AG04450 (cell line): ENCODE measurements around the gene SMTN. TPM values are rescaled to one million over a fixed set of nuclear protein-coding genes. Genes with fewer than 3 reads are reported as not detected.
A peak's percentile ranks its signal among the peaks of the same experiment; 100 is the strongest.

Experiments used
- CTCF ChIA-PET: fragments of 300-600, 350-600 bp; formaldehyde crosslinking; extraction: SDS; loops from one replicate; lab custom pipeline; 2022; ENCODE audit warnings: antibody characterized with exemption, inconsistent platforms; lab: Charles Lee
- POLR2A ChIA-PET: fragments of 350-600 bp; formaldehyde crosslinking; extraction: SDS; loops from one replicate; lab custom pipeline; 2021; ENCODE audit warnings: antibody characterized with exemption, inconsistent platforms; lab: Yijun Ruan, JAX
- DNase-seq: peaks from one replicate; pipeline ENCODE4 v3.0.0-alpha.2; 2011; ENCODE audit warnings: low read depth, low spot score
- H3K27ac ChIP-seq: one replicate; pipeline ENCODE4 v1.5.1; 2012; ENCODE audit warnings: low read depth, low read length, control low read depth
- H3K27me3 ChIP-seq: one replicate; pipeline ENCODE4 v1.6.0; 2012; ENCODE audit warnings: low read length; ENCODE audit not compliant: control insufficient read depth, insufficient read depth
- H3K4me3 ChIP-seq: 2 replicates; pipeline ENCODE4 v1.5.1; 2011; ENCODE audit warnings: mild to moderate bottlenecking, low read depth, low read length, control low read depth
- H3K9me3 ChIP-seq: 2 replicates; pipeline ENCODE4 v1.5.1; 2012; ENCODE audit warnings: low read length; ENCODE audit not compliant: control insufficient read depth, insufficient read depth
- CTCF ChIP-seq: IDR thresholded peaks from 2 replicates; pipeline ENCODE4 v1.5.1; 2011; ENCODE audit warnings: low read depth, low read length, control low read depth, inconsistent platforms
- polyA plus RNA-seq: library from polyadenylated mRNA; depleted of rRNA; stranded (reverse); fragments of >200 nt; gene quantifications from 2 replicates; pipeline ENCODE4 v1.2.3, GENCODE V29; 2011

Gene SMTN
- polyA plus RNA-seq, 1 experiment, result 14.1 TPM

- TF ChIP-seq CTCF, result no peak
- DNase-seq, result no peak
- Histone ChIP-seq H3K4me3 (no peak overlapping the region), H3K27me3 (no peaks in the 10 kb centered on the region), H3K9me3 (no peaks in the 10 kb centered on the region; the same call in 1 of the 2 replicates), H3K27ac (peak overlapping the region; percentile 47)
- POLR2A ChIA-PET, result no interaction called here
- CTCF ChIA-PET, result interaction anchor here (0.5 to 8.6 kb wide), 6 partner anchors 64 to 326 kb away, joined by 3 to 85 read pairs (median 4); partner anchors contain the start of genes MORC2 and TUG1
Measured at GRCh38 chr22:31086703-31087330, 5.7 kb downstream of the SMTN start.

- ChIA-PET POLR2A (no interaction called here), CTCF (interaction anchor here (0.5 to 8.6 kb wide), 4 partner anchors 61 to 142 kb away, joined by 3 to 85 read pairs (median 6); no protein-coding TSS in a partner anchor)
- Histone ChIP-seq H3K9me3 (no peaks in the 10 kb centered on the region; the same call in 1 of the 2 replicates), H3K4me3 (no peak overlapping the region), H3K27me3 (no peaks in the 10 kb centered on the region), H3K27ac (no peak overlapping the region)
- TF ChIP-seq CTCF, result no peak
- DNase-seq, result no peak
Measured at GRCh38 chr22:31087744-31088215, 6.7 kb downstream of the SMTN start.

GRCh38 chr22:31088233-31088986, 7.3 kb downstream of the SMTN start:
- TF ChIP-seq CTCF, result no peak
- POLR2A ChIA-PET, result interaction anchor here (0.7 kb wide), 1 partner anchor 13 kb away, joined by 3 read pairs; no protein-coding TSS in a partner anchor
- CTCF ChIA-PET, result interaction anchor here (1.0 to 8.6 kb wide), 3 partner anchors 60 to 143 kb away, joined by 5 to 85 read pairs (median 7); no protein-coding TSS in a partner anchor
- no peak for DNase-seq
- Histone ChIP-seq H3K27ac (no peak overlapping the region), H3K4me3 (no peak overlapping the region), H3K9me3 (no peaks in the 10 kb centered on the region; the same call in 1 of the 2 replicates), H3K27me3 (no peaks in the 10 kb centered on the region)

GRCh38 chr22:31089160-31090100, 8.3 kb downstream of the SMTN start:
- H3K27me3 ChIP-seq, result no peaks in the 10 kb centered on the region
- CTCF ChIA-PET, result interaction anchor here (0.6 to 1.7 kb wide), 5 partner anchors 59 to 156 kb away, joined by 3 to 7 read pairs (median 4); no protein-coding TSS in a partner anchor
- no peak overlapping the region for H3K27ac ChIP-seq
- no peak for DNase-seq
- POLR2A ChIA-PET, result interaction anchor here (0.7 kb wide), 1 partner anchor 8 kb away, joined by 3 read pairs; the partner anchor contains the start of gene SMTN
- H3K4me3 ChIP-seq, result no peak overlapping the region
- no peaks in the 10 kb centered on the region; the same call in 1 of the 2 replicates for H3K9me3 ChIP-seq
- peak; percentile 83 for TF ChIP-seq CTCF
